HUDEP-2 (cell line): ENCODE results near the gene DDO.

ENCODE experiments used
- DNase-seq, 76 experiments: peaks; one replicate each; lab custom pipeline; 2025; ENCODE audit not compliant: unreplicated experiment in 76 of 76; lab: John Stamatoyannopoulos, UW

The DDO gene

GRCh38 chr6:110421749-110422443 lies 6.5 kb upstream of the DDO start:
- DNase-seq: no peak

GRCh38 chr6:110419028-110419739 lies 3.8 kb upstream of the DDO start:
- no peak for DNase-seq

GRCh38 chr6:110418594-110418993 lies 3.2 kb upstream of the DDO start:
- DNase-seq: no peak

GRCh38 chr6:110414669-110415068 lies 706 bp downstream of the DDO start:
- DNase-seq: no peak

GRCh38 chr6:110412360-110412759 lies 3.0 kb downstream of the DDO start:
- DNase-seq: no peak

- no peak for DNase-seq
Observed at GRCh38 chr6:110410511-110410910, 4.9 kb downstream of the DDO start.

GRCh38 chr6:110409794-110410193 lies 5.6 kb downstream of the DDO start:
- DNase-seq: no peak

- DNase-seq: no peak
Observed at GRCh38 chr6:110408901-110409300, 6.5 kb downstream of the DDO start.

GRCh38 chr6:110404607-110405006 lies 10.8 kb downstream of the DDO start:
- no peak for DNase-seq

- DNase-seq: no peak
Observed at GRCh38 chr6:110401585-110402176, 13.7 kb downstream of the DDO start.

- DNase-seq: no peak
Observed at GRCh38 chr6:110400208-110400607, 15.2 kb downstream of the DDO start.

- DNase-seq: no peak
Observed at GRCh38 chr6:110399219-110400071, 15.9 kb downstream of the DDO start.

GRCh38 chr6:110398778-110399177 lies 16.6 kb downstream of the DDO start:
- DNase-seq: no peak

GRCh38 chr6:110395221-110395620 lies 20.2 kb downstream of the DDO start:
- DNase-seq: no peak

GRCh38 chr6:110394409-110394808 lies 21.0 kb downstream of the DDO start:
- no peak for DNase-seq

GRCh38 chr6:110392727-110393126 lies 22.6 kb downstream of the DDO start:
- DNase-seq: no peak

- DNase-seq: no peak
Observed at GRCh38 chr6:110390404-110390803, 25.0 kb downstream of the DDO start.

GRCh38 chr6:110389689-110390382 lies 25.5 kb downstream of the DDO start:
- peak in 7 of 76 experiments; percentile 3 to 26 (median 14) for DNase-seq

- DNase-seq: no peak
Observed at GRCh38 chr6:110387986-110388385, 27.4 kb downstream of the DDO start.

GRCh38 chr6:110385458-110385863 lies 29.9 kb downstream of the DDO start:
- DNase-seq: no peak
